DND-41 (cell line): Measurements from ENCODE around the gene POLR2I.

Experiments used
- ATAC-seq: fragments of 200-7000 bp; cut with Tn5 transposase; 3 replicates; pipeline ENCODE4 v1.9.1; 2021; ENCODE audit warnings: low read depth; ENCODE audit not compliant: insufficient read depth
- DNase-seq: peaks from one replicate; pipeline ENCODE4 v3.0.0-alpha.2; 2020
- H2AFZ ChIP-seq: 2 replicates; pipeline ENCODE4 v1.6.0; 2012; ENCODE audit warnings: low read depth, low read length
- H3K27ac ChIP-seq: 2 replicates; pipeline ENCODE4 v1.5.1; 2012; ENCODE audit warnings: low read length, inconsistent platforms
- H3K27me3 ChIP-seq: fragments of 200-600 bp; sonication (generic); 2 replicates; pipeline ENCODE4 v1.6.0; 2012; ENCODE audit warnings: low read length, mild to moderate bottlenecking, inconsistent platforms; ENCODE audit not compliant: insufficient read depth, poor library complexity
- H3K36me3 ChIP-seq: 2 replicates; pipeline ENCODE4 v1.5.1; 2012; ENCODE audit warnings: low read length, inconsistent platforms; ENCODE audit not compliant: insufficient read depth
- H3K4me1 ChIP-seq: 2 replicates; pipeline ENCODE4 v1.5.1; 2012; ENCODE audit warnings: mild to moderate bottlenecking, low read length; ENCODE audit not compliant: insufficient read depth
- H3K4me2 ChIP-seq: 2 replicates; pipeline ENCODE4 v1.6.0; 2012; ENCODE audit warnings: mild to moderate bottlenecking, moderate library complexity, low read length, inconsistent platforms; ENCODE audit not compliant: insufficient read depth
- H3K4me3 ChIP-seq, 2 experiments: fragments of 200-600 bp in 1 of 2; shearing (Covaris generic) in 1 of 2; 2 replicates each; pipeline ENCODE4 v1.5.1; 2012 to 2016; ENCODE audit warnings: inconsistent platforms in 2 of 2, low read length in 2 of 2, mild to moderate bottlenecking in 2 of 2, low read depth in 1 of 2, moderate library complexity in 1 of 2
- H3K79me2 ChIP-seq: 2 replicates; pipeline ENCODE4 v1.6.0; 2012; ENCODE audit warnings: low read length, inconsistent platforms; ENCODE audit not compliant: insufficient read depth
- H3K9ac ChIP-seq: 2 replicates; pipeline ENCODE4 v1.6.0; 2012; ENCODE audit warnings: low read depth, mild to moderate bottlenecking, inconsistent platforms, low read length, moderate library complexity
- H3K9me3 ChIP-seq: 2 replicates; pipeline ENCODE4 v1.5.1; 2012; ENCODE audit warnings: low read length, moderate library complexity, mild to moderate bottlenecking, inconsistent platforms; ENCODE audit not compliant: insufficient read depth, severe bottlenecking
- H4K20me1 ChIP-seq: 2 replicates; pipeline ENCODE4 v1.6.0; 2012; ENCODE audit warnings: low read length; ENCODE audit not compliant: insufficient read depth
- CTCF ChIP-seq: IDR thresholded peaks from 2 replicates; pipeline ENCODE4 v1.5.1; 2012; ENCODE audit warnings: borderline replicate concordance, low read length, moderate library complexity, mild to moderate bottlenecking; ENCODE audit not compliant: poor library complexity, severe bottlenecking; ENCODE audit errors: extremely low read depth
- EZH2 ChIP-seq: IDR thresholded peaks from 3 replicates; pipeline ENCODE4 v1.6.1; 2012; ENCODE audit warnings: borderline replicate concordance, low read depth, mild to moderate bottlenecking, moderate library complexity, low read length, inconsistent platforms; ENCODE audit not compliant: severe bottlenecking

The POLR2I gene

DNA sequence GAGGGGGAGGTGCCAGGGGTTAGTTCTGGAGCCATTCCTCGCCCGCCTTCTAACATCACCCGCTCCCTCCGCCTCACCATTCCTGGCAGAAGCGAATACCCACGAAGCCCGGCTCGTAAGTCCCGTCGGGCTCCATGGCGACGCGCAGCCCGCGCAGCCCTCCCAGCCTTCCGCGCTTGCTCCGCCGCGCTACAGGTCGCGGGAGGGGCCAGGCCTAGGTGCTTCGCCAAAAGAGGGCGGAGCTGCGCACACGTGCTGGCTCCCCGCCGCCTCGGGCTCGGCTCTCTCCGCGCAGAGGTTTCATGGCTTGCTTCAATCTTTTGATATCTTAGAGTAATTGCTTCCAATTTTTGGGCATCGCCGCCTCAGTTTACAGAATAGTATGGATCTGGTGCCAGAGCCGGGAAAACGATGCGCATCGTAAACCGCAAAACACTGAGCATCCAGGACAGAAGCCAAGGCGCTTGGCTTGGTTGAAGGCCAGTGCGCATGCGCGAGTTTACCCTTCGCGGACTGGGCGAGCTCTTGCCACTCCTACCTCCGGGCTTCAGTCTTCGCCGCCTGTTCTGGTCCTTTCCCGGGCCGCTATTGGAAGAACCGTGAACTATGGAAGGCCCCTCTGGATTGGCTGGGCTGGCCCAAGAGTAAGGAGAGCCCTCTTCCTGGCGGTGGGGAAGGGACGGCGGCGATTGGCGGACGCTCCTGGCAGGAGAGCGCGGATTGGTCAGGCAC is at the start of gene POLR2I:
Gene POLR2I, minus strand, starts transcription at position 155 of the 732 bp plus-strand sequence. Its CDS starts 19 bp downstream, at position 136.
- Histone ChIP-seq H2AFZ (peak within 1 kb of the TSS; percentile 80), H3K9ac (peak within 1 kb of the TSS; percentile 72), H3K4me3 (peak within 1 kb of the TSS; percentile 55 to 68; a peak in 3 of 4 replicates), H3K4me1 (peaks cover 38% of the 10 kb centered on the region), H3K27ac (peak within 1 kb of the TSS; percentile 79), H3K9me3 (no peaks in the 10 kb centered on the region), H4K20me1 (peaks cover 14% of the 10 kb centered on the region), H3K36me3 (peaks cover 56% of the 10 kb centered on the region), H3K27me3 (no peaks in the 10 kb centered on the region), H3K4me2 (peak within 1 kb of the TSS; percentile 96), H3K79me2 (peaks cover 44% of the 10 kb centered on the region)
- ATAC-seq (peak; percentile 94), DNase-seq (peak; percentile 100)
- TF ChIP-seq EZH2 = no peak

DNA sequence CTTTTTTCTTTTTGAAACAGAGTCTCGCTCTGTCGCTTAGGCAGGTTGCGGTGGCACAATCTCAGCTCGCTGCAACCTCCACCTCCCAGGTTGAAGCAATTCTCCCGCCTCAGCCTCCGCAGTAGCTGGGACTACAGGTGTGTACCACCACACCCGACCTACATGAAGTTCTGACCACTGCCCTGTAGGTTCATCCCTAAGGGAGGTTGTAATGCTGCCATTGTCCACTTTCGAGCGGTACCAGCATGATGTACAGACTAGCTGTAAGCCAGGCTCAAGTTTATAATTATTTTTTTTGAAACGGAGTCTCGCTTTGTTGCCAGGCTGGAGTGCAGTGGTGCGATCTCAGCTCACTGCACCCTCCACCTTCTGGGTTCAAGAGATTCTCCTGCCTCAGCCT is 49.1 kb upstream of the POLR2I start:
- no peak for TF ChIP-seq CTCF
- no peak for TF ChIP-seq EZH2
- H3K79me2 ChIP-seq = no peaks in the 10 kb centered on the region
- no peaks in the 10 kb centered on the region for H3K4me1 ChIP-seq
- no peak overlapping the region for H3K27ac ChIP-seq
- H3K9me3 ChIP-seq = no peaks in the 10 kb centered on the region
- ATAC-seq (no peak), DNase-seq (no peak)
- no peaks in the 10 kb centered on the region for H3K27me3 ChIP-seq
- H3K9ac ChIP-seq = no peak overlapping the region
- H3K36me3 ChIP-seq = no peaks in the 10 kb centered on the region; the same call in 1 of the 2 replicates
- no peak overlapping the region for H2AFZ ChIP-seq
- no peak overlapping the region for H3K4me3 ChIP-seq
- H3K4me2 ChIP-seq = no peak overlapping the region
- no peaks in the 10 kb centered on the region for H4K20me1 ChIP-seq

DNA sequence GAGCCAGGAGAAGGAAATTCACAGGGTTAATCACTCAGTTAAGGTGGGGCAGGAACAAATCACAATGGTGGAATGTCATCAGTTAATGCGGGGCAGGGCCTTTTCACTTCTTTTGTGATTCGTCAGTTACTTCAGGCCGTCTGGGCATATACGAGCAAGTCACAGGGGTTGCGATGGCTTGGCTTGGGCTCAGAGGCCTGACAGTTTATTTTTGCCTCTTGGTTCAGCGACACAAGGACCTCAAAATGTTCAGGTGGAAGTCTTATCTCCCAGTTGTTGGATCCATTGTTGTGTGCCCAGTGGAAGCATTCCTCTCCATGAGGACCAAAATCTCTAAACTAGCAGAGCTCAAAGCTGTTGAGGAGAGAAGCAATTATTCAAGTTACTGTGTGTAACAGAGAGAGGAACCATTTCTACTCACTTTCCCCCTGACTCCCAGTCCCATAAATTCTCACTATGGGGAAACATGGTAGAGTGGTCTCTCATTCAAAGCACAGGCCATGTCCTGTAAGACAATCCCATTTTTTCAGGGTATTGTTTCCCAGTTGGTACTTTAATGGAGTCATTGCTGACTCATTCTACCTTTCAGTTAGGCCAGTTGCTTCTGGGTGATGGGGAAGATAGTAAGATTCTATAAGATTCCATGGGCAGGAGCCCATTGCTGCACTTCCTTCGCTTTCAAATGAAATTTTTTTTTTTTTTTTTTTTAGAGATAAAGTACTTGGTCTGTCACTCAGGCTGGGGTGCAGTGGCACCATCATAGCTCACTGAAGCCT is 46.3 kb upstream of the POLR2I start:
- Histone ChIP-seq H2AFZ (no peak overlapping the region), H3K9me3 (no peaks in the 10 kb centered on the region), H3K27me3 (no peaks in the 10 kb centered on the region), H3K4me3 (no peak overlapping the region), H3K9ac (no peak overlapping the region), H3K4me2 (no peak overlapping the region), H3K36me3 (no peaks in the 10 kb centered on the region; the same call in 1 of the 2 replicates), H3K79me2 (no peaks in the 10 kb centered on the region), H4K20me1 (no peaks in the 10 kb centered on the region), H3K27ac (no peak overlapping the region), H3K4me1 (no peaks in the 10 kb centered on the region)
- DNase-seq = no peak
- no peak for ATAC-seq
- TF ChIP-seq CTCF (no peak), EZH2 (no peak)

GRCh38 chr19:36153126-36153525 is 38.5 kb upstream of the POLR2I start:
- Histone ChIP-seq H4K20me1 (no peaks in the 10 kb centered on the region), H3K27ac (no peak overlapping the region), H3K27me3 (no peaks in the 10 kb centered on the region), H3K9ac (no peak overlapping the region), H3K4me3 (no peak overlapping the region), H3K4me2 (no peak overlapping the region), H3K4me1 (no peaks in the 10 kb centered on the region), H3K36me3 (peaks cover 28% of the 10 kb centered on the region), H3K79me2 (no peaks in the 10 kb centered on the region), H3K9me3 (no peaks in the 10 kb centered on the region), H2AFZ (no peak overlapping the region)
- ATAC-seq (no peak), DNase-seq (no peak)
- TF ChIP-seq EZH2 = no peak
- no peak for TF ChIP-seq CTCF
